Keratinocyte (primary cell): ENCODE results near the gene OLR1.

Source experiments
- EZH2 ChIP-seq: IDR thresholded peaks from one replicate; pipeline ENCODE4 v1.6.1; 2012; ENCODE audit warnings: inconsistent platforms, mild to moderate bottlenecking, low read length, moderate library complexity
- TF ChIP-seq, protein P1 (sequence below), 3 experiments: IDR thresholded peaks in 1 of 3; conservative IDR thresholded peaks in 1 of 3; optimal IDR thresholded peaks in 1 of 3; 2 replicates in 2 of 3; 3 replicates in 1 of 3; pipeline versions ENCODE3 to v1.5.1; 2011; ENCODE audit warnings: low read length in 3 of 3, mild to moderate bottlenecking in 3 of 3, moderate library complexity in 2 of 3, control low read depth in 1 of 3, inconsistent platforms in 1 of 3; ENCODE audit not compliant: insufficient read depth in 2 of 3; ENCODE audit errors: extremely low read depth in 1 of 3

DNA sequence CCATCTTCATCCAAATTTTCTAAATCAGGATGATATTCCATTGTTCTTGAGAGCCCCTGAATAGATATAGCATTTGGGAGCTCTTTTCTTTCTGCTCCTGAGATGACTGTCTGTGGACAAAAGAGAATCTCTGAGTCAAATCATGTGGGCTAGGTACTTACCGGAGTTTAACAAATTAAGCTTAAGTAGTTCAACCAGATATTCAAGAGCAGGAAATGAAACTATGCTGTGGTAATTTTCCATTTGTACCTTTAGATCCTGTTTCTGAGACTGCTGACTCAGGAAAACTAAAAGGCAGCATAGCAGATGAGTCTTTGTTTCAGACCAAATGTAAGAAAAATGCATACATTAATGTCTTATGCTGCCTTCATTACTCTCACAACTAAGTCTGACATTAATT, 41.9 kb downstream of the OLR1 start, which contains the start of gene CLEC7A:
- TF ChIP-seq, protein P1, sequence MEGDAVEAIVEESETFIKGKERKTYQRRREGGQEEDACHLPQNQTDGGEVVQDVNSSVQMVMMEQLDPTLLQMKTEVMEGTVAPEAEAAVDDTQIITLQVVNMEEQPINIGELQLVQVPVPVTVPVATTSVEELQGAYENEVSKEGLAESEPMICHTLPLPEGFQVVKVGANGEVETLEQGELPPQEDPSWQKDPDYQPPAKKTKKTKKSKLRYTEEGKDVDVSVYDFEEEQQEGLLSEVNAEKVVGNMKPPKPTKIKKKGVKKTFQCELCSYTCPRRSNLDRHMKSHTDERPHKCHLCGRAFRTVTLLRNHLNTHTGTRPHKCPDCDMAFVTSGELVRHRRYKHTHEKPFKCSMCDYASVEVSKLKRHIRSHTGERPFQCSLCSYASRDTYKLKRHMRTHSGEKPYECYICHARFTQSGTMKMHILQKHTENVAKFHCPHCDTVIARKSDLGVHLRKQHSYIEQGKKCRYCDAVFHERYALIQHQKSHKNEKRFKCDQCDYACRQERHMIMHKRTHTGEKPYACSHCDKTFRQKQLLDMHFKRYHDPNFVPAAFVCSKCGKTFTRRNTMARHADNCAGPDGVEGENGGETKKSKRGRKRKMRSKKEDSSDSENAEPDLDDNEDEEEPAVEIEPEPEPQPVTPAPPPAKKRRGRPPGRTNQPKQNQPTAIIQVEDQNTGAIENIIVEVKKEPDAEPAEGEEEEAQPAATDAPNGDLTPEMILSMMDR (optimal IDR thresholded peaks at IDR 0.05 in 1 of 3, IDR thresholded peaks at IDR 0.05 in 1 of 3, conservative IDR thresholded peaks at IDR 0.05 in 1 of 3; ENCODE audit: extremely low read depth in 1 of 3, insufficient read depth in 2 of 3, low read length in 3 of 3), result no peak
- TF ChIP-seq EZH2, result no peak
